A673 (cell line): ENCODE measurements around the gene MST1. TPM values are rescaled to one million over a fixed set of nuclear protein-coding genes. Genes with fewer than 3 reads are reported as not detected.

Source experiments
- BruUV-seq: library from RNA; stranded (reverse); fragments of 400-500 nt; replicated peaks from 2 replicates; lab custom pipeline; 2021; lab: Mats Ljungman, UMichigan
- CTCF ChIA-PET: fragments of 300-600 bp; sonication (Branson Sonifier 250); formaldehyde crosslinking; loops from one replicate; lab custom pipeline; 2022; ENCODE audit warnings: antibody characterized with exemption; lab: Charles Lee
- POLR2A ChIA-PET: fragments of 300-600 bp; sonication (Branson Sonifier 250); formaldehyde crosslinking; loops from one replicate; lab custom pipeline; 2022; ENCODE audit warnings: antibody characterized with exemption; ENCODE audit not compliant: low non-redundant PET; lab: Charles Lee
- DNase-seq: peaks from one replicate; pipeline ENCODE4 v3.0.0-alpha.2; 2015; ENCODE audit warnings: low spot score
- H3K27ac ChIP-seq: fragments of 200-600 bp; sonication (generic); 2 replicates; pipeline ENCODE4 v1.5.1; 2016; ENCODE audit warnings: mixed run types, low read depth, mild to moderate bottlenecking, mixed read lengths, antibody characterized with exemption, low read length; ENCODE audit not compliant: poor library complexity, severe bottlenecking
- H3K27me3 ChIP-seq: fragments of 200-600 bp; sonication (generic); replicated peaks from 2 replicates; pipeline ENCODE4 v1.6.1; 2017; ENCODE audit warnings: mixed run types, low read depth, mild to moderate bottlenecking, mixed read lengths, antibody characterized with exemption, low read length; ENCODE audit not compliant: insufficient read depth, poor library complexity
- H3K36me3 ChIP-seq: fragments of 200-600 bp; sonication (generic); 2 replicates; pipeline ENCODE4 v1.6.1; 2016; ENCODE audit warnings: mixed run types, mild to moderate bottlenecking, mixed read lengths, antibody characterized with exemption, low read length; ENCODE audit not compliant: insufficient read depth, poor library complexity, severe bottlenecking
- H3K4me1 ChIP-seq: fragments of 200-600 bp; sonication (generic); 2 replicates; pipeline ENCODE4 v1.6.1; 2017; ENCODE audit warnings: mixed run types, mild to moderate bottlenecking, mixed read lengths, antibody characterized with exemption, low read length; ENCODE audit not compliant: insufficient read depth, poor library complexity, severe bottlenecking
- H3K4me3 ChIP-seq: fragments of 200-600 bp; sonication (generic); 2 replicates; pipeline ENCODE4 v1.5.1; 2016; ENCODE audit warnings: low read depth, mixed run types, mild to moderate bottlenecking, mixed read lengths, low read length; ENCODE audit not compliant: poor library complexity, severe bottlenecking
- H3K9me3 ChIP-seq: fragments of 200-600 bp; sonication (generic); 2 replicates; pipeline ENCODE4 v1.6.1; 2016; ENCODE audit warnings: mixed run types, low read depth, mild to moderate bottlenecking, mixed read lengths, antibody characterized with exemption, low read length; ENCODE audit not compliant: poor library complexity, severe bottlenecking
- CTCF ChIP-seq: fragments of 300-800, 200-600 bp; sonication (generic); conservative IDR thresholded peaks from 2 replicates; pipeline ENCODE4 v1.5.1; 2017; ENCODE audit warnings: low read depth, mild to moderate bottlenecking, antibody characterized with exemption, low read length, moderate library complexity, mixed read lengths
- EZH2 ChIP-seq: fragments of 200-600 bp; sonication (generic); IDR thresholded peaks from 2 replicates; pipeline ENCODE4 v1.6.1; 2017; ENCODE audit warnings: borderline replicate concordance, low read depth, mild to moderate bottlenecking, mixed read lengths, antibody characterized with exemption, low read length; ENCODE audit not compliant: poor library complexity, severe bottlenecking
- intact Hi-C: fragments of 100-400 bp; cut with micrococcal nuclease; formaldehyde crosslinking; loops from one replicate; pipeline ENCODE4 v1.10.0; 2022; ENCODE audit not compliant: unreplicated experiment
- total RNA-seq: library from RNA; stranded (reverse); gene quantifications from 2 replicates; pipeline ENCODE4 v1.2.3, GENCODE V29; 2021

Gene MST1
- total RNA-seq, 1 experiment from 2014 or later: 3.7 TPM

- intact Hi-C loops: no loop called here
- no peak for DNase-seq
- ChIA-PET CTCF (no interaction called here), POLR2A (no interaction called here)
- Histone ChIP-seq H3K27me3 (no peaks in the 10 kb centered on the region), H3K27ac (no peak overlapping the region), H3K4me3 (no peak overlapping the region), H3K4me1 (no peaks in the 10 kb centered on the region), H3K36me3 (no peaks in the 10 kb centered on the region), H3K9me3 (no peaks in the 10 kb centered on the region)
- TF ChIP-seq CTCF (no peak), EZH2 (no peak)
- no TSS peak for BruUV-seq
These were observed 22.9 kb upstream of the MST1 start for GRCh38 chr3:49712166-49712565.

- Histone ChIP-seq H3K36me3 (no peaks in the 10 kb centered on the region), H3K27ac (no peak overlapping the region), H3K4me1 (no peaks in the 10 kb centered on the region), H3K9me3 (no peaks in the 10 kb centered on the region), H3K27me3 (no peaks in the 10 kb centered on the region), H3K4me3 (no peak overlapping the region)
- TF ChIP-seq EZH2: no peak
- TF ChIP-seq CTCF: no peak
- no TSS peak for BruUV-seq
- intact Hi-C loops: no loop called here
- ChIA-PET CTCF (no interaction called here), POLR2A (no interaction called here)
- DNase-seq: no peak
These were observed 22.2 kb upstream of the MST1 start for GRCh38 chr3:49711489-49711888.

GRCh38 chr3:49709852-49710251, 20.6 kb upstream of the MST1 start:
- CTCF ChIA-PET: no interaction called here
- no peak overlapping the region for H3K27ac ChIP-seq
- no peak for DNase-seq
- no peaks in the 10 kb centered on the region for H3K9me3 ChIP-seq
- no peak overlapping the region for H3K4me3 ChIP-seq
- H3K36me3 ChIP-seq: no peaks in the 10 kb centered on the region
- POLR2A ChIA-PET: no interaction called here
- TF ChIP-seq CTCF: no peak
- TF ChIP-seq EZH2: no peak
- no TSS peak for BruUV-seq
- H3K4me1 ChIP-seq: no peaks in the 10 kb centered on the region
- intact Hi-C loops: no loop called here
- H3K27me3 ChIP-seq: no peaks in the 10 kb centered on the region
